Measurements from ENCODE around the gene EPHX1. TPM values are rescaled to one million over a fixed set of nuclear protein-coding genes. Genes with fewer than 3 reads are reported as not detected.

The EPHX1 gene
- total and polyA plus RNA-seq, 2 donors (not counting 1 experiment from before 2014, with no cell fraction given): 0.75 to 4.2 TPM

DNA sequence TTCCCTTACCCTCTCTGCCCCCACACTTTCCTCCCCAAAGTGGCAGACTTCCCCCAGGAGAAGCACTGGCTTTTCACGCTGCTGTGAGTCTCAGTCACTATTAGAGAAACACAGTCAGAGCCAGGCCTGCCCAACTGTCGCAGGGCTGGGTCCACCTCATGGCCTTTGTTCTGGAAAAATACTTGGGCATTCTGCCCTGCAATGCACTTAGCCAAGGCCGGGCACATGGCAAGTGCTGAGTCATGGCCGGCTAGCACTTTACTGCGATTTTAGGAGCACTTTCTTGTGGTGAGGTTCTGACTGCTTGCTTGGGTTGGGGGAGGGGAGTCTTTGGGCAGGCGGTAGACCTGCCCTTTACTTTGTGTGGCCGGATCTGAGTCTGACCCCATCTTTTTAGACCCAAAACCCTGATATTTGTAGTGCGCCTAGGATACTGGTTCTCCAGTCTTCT lies 7.7 kb downstream of the EPHX1 start:
- Histone ChIP-seq H2AFZ (ENCODE audit: insufficient read depth, low read depth, low read length, poor library complexity, severe bottlenecking) (no peak overlapping the region), H3K9ac (ENCODE audit: low read length) (no peak overlapping the region), H3K4me2 (replicated peaks; ENCODE audit: low read depth, low read length, poor library complexity, severe bottlenecking) (no peak overlapping the region), H3K4me1 (ENCODE audit: control insufficient read depth in 2 of 2, insufficient read depth in 2 of 2, low read length in 2 of 2) (no peaks in the 10 kb centered on the region), H3K79me2 (ENCODE audit: control insufficient read depth, insufficient read depth, low read length) (no peaks in the 10 kb centered on the region), H3K27ac (ENCODE audit: low read length in 2 of 2) (no peak overlapping the region), H4K20me1 (ENCODE audit: control insufficient read depth, insufficient read depth, low read length, poor library complexity, severe bottlenecking) (no peaks in the 10 kb centered on the region), H3K36me3 (replicated peaks in 1 of 2; ENCODE audit: control extremely low read depth in 1 of 2, control insufficient read depth in 1 of 2, extremely low read depth in 1 of 2, insufficient read depth in 2 of 2, low read length in 1 of 2) (no peaks in the 10 kb centered on the region), H3K4me3 (ENCODE audit: control extremely low read depth in 1 of 5, extremely low read depth in 1 of 5, insufficient read depth in 1 of 5, low read depth in 2 of 5, low read length in 4 of 5) (no peak overlapping the region), H3K27me3 (replicated peaks in 1 of 4; ENCODE audit: control extremely low read depth in 1 of 4, control insufficient read depth in 3 of 4, insufficient read depth in 4 of 4, low read length in 3 of 4) (no peaks in the 10 kb centered on the region), H3K9me3 (ENCODE audit: control extremely low read depth in 1 of 3, control insufficient read depth in 2 of 3, insufficient read depth in 1 of 3, low read length in 2 of 3) (no peaks in the 10 kb centered on the region)
- Mint-ChIP-seq H3K27ac (no peak overlapping the region), H3K9me3 (ENCODE audit: insufficient read depth) (no peaks in the 10 kb centered on the region), H3K27me3 (no peaks in the 10 kb centered on the region), H3K4me3 (no peak overlapping the region), H3K4me1 (no peaks in the 10 kb centered on the region)
- ATAC-seq (ENCODE audit: low read depth): no peak
- TF ChIP-seq, protein P1, sequence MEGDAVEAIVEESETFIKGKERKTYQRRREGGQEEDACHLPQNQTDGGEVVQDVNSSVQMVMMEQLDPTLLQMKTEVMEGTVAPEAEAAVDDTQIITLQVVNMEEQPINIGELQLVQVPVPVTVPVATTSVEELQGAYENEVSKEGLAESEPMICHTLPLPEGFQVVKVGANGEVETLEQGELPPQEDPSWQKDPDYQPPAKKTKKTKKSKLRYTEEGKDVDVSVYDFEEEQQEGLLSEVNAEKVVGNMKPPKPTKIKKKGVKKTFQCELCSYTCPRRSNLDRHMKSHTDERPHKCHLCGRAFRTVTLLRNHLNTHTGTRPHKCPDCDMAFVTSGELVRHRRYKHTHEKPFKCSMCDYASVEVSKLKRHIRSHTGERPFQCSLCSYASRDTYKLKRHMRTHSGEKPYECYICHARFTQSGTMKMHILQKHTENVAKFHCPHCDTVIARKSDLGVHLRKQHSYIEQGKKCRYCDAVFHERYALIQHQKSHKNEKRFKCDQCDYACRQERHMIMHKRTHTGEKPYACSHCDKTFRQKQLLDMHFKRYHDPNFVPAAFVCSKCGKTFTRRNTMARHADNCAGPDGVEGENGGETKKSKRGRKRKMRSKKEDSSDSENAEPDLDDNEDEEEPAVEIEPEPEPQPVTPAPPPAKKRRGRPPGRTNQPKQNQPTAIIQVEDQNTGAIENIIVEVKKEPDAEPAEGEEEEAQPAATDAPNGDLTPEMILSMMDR (IDR thresholded peaks at IDR 0.05): no peak
- no peak for TF ChIP-seq EZH2 (IDR thresholded peaks at IDR 0.05; ENCODE audit: borderline replicate concordance, insufficient read depth, low read depth, low read length, poor library complexity, severe bottlenecking)
- CTCF ChIA-PET: no interaction called here
- DNase-seq: no peak
- 84% methylated on average over 8 of the region's 8 CpGs for WGBS (ENCODE audit: insufficient coverage)
- intact Hi-C loops (cut with micrococcal nuclease): no loop called here
- POLR2A ChIA-PET: no interaction called here

- Histone ChIP-seq H3K4me3 (ENCODE audit: control extremely low read depth in 1 of 5, extremely low read depth in 1 of 5, insufficient read depth in 1 of 5, low read depth in 2 of 5, low read length in 4 of 5) (no peak overlapping the region), H3K27ac (ENCODE audit: low read length in 2 of 2) (no peak overlapping the region), H2AFZ (ENCODE audit: insufficient read depth, low read depth, low read length, poor library complexity, severe bottlenecking) (no peak overlapping the region), H3K4me2 (replicated peaks; ENCODE audit: low read depth, low read length, poor library complexity, severe bottlenecking) (no peak overlapping the region), H3K27me3 (replicated peaks in 1 of 4; ENCODE audit: control extremely low read depth in 1 of 4, control insufficient read depth in 3 of 4, insufficient read depth in 4 of 4, low read length in 3 of 4) (no peaks in the 10 kb centered on the region), H3K79me2 (ENCODE audit: control insufficient read depth, insufficient read depth, low read length) (no peaks in the 10 kb centered on the region), H3K36me3 (replicated peaks in 1 of 2; ENCODE audit: control extremely low read depth in 1 of 2, control insufficient read depth in 1 of 2, extremely low read depth in 1 of 2, insufficient read depth in 2 of 2, low read length in 1 of 2) (no peaks in the 10 kb centered on the region), H3K4me1 (ENCODE audit: control insufficient read depth in 2 of 2, insufficient read depth in 2 of 2, low read length in 2 of 2) (no peaks in the 10 kb centered on the region), H4K20me1 (ENCODE audit: control insufficient read depth, insufficient read depth, low read length, poor library complexity, severe bottlenecking) (no peaks in the 10 kb centered on the region), H3K9me3 (ENCODE audit: control extremely low read depth in 1 of 3, control insufficient read depth in 2 of 3, insufficient read depth in 1 of 3, low read length in 2 of 3) (no peaks in the 10 kb centered on the region), H3K9ac (ENCODE audit: low read length) (no peak overlapping the region)
- no peaks in the 10 kb centered on the region for H3K27me3 Mint-ChIP-seq
- no peaks in the 10 kb centered on the region for H3K9me3 Mint-ChIP-seq (ENCODE audit: insufficient read depth)
- DNase-seq: no peak
- 80% methylated on average over 5 of the region's 7 CpGs for WGBS (ENCODE audit: insufficient coverage)
- ChIA-PET POLR2A (no interaction called here), CTCF (interaction anchor here (0.6 kb wide), 2 partner anchors 58 to 79 kb away, joined by 3 to 4 read pairs; no protein-coding TSS in a partner anchor)
- intact Hi-C loops (cut with micrococcal nuclease): no loop called here
- H3K4me3 Mint-ChIP-seq: no peak overlapping the region
- H3K4me1 Mint-ChIP-seq: no peaks in the 10 kb centered on the region
- TF ChIP-seq EZH2 (IDR thresholded peaks at IDR 0.05; ENCODE audit: borderline replicate concordance, insufficient read depth, low read depth, low read length, poor library complexity, severe bottlenecking): no peak
- TF ChIP-seq, protein P1 (IDR thresholded peaks at IDR 0.05): no peak
- no peak overlapping the region for H3K27ac Mint-ChIP-seq
- no peak for ATAC-seq (ENCODE audit: low read depth)
Observed at GRCh38 chr1:225818229-225818628, 8.3 kb downstream of the EPHX1 start.
